GM21723 (cell line): ENCODE data around the gene TAF11L14.
"Not testable (repeated sequence)": the region's sequence is repeated elsewhere in the genome, so short reads cannot be mapped to it uniquely, and the experiment has no call there.

ENCODE experiments used
- ATAC-seq: cut with Tn5 transposase; IDR thresholded peaks from one replicate; pipeline ENCODE4 v1.9.1; 2021; ENCODE audit warnings: mild to moderate bottlenecking, moderate library complexity; ENCODE audit not compliant: unreplicated experiment

Gene TAF11L14

GRCh38 chr5:17634160-17634559 lies at the start of gene TAF11L14:
TSS of gene TAF11L14 (plus strand) at chr5:17634460.
- no peak for ATAC-seq

GRCh38 chr5:17585658-17586057 lies 48.6 kb upstream of the TAF11L14 start, which contains the start of gene TAF11L7:
TSS of gene TAF11L7 (minus strand) at chr5:17585758.
- not testable (repeated sequence) for ATAC-seq

GRCh38 chr5:17590860-17591259 lies 43.4 kb upstream of the TAF11L14 start, which contains the start of gene TAF11L8:
TSS of gene TAF11L8 (minus strand) at chr5:17590960.
- ATAC-seq, result not testable (repeated sequence)

- not testable (repeated sequence) for ATAC-seq
Measured at GRCh38 chr5:17594255-17594654, 40.0 kb upstream of the TAF11L14 start, which contains the start of gene TAF11L9. TSS of gene TAF11L9 (minus strand) at chr5:17594394.

GRCh38 chr5:17597728-17598127 lies 36.5 kb upstream of the TAF11L14 start, which contains the start of gene TAF11L10:
TSS of gene TAF11L10 (minus strand) at chr5:17597828.
- not testable (repeated sequence) for ATAC-seq

GRCh38 chr5:17603880-17604279 lies 30.4 kb upstream of the TAF11L14 start, which contains the start of gene TAF11L11:
TSS of gene TAF11L11 (plus strand) at chr5:17604183.
- ATAC-seq, result not testable (repeated sequence)

GRCh38 chr5:17604951-17605350 lies 29.3 kb upstream of the TAF11L14 start:
- no peak for ATAC-seq

- ATAC-seq, result not testable (repeated sequence)
Measured at GRCh38 chr5:17607461-17607860, 26.8 kb upstream of the TAF11L14 start.

- not testable (repeated sequence) for ATAC-seq
Measured at GRCh38 chr5:17610092-17610491, 24.2 kb upstream of the TAF11L14 start, which contains the start of gene TAF11L12. TSS of gene TAF11L12 (plus strand) at chr5:17610392.

- ATAC-seq, result no peak
Measured at GRCh38 chr5:17614872-17615605, 19.2 kb upstream of the TAF11L14 start.

GRCh38 chr5:17619354-17619753 lies 14.9 kb upstream of the TAF11L14 start:
- no peak for ATAC-seq

GRCh38 chr5:17620627-17621026 lies 13.6 kb upstream of the TAF11L14 start:
- ATAC-seq, result no peak

- no peak for ATAC-seq
Measured at GRCh38 chr5:17625686-17626085, 8.6 kb upstream of the TAF11L14 start.

GRCh38 chr5:17631788-17632187 lies 2.5 kb upstream of the TAF11L14 start, which contains the start of gene TAF11L13:
TSS of gene TAF11L13 (plus strand) at chr5:17632088.
- ATAC-seq, result not testable (repeated sequence)

- ATAC-seq, result not testable (repeated sequence)
Measured at GRCh38 chr5:17649232-17649631, 15.0 kb downstream of the TAF11L14 start.

- ATAC-seq, result not testable (repeated sequence)
Measured at GRCh38 chr5:17655201-17655759, 21.0 kb downstream of the TAF11L14 start.

- ATAC-seq, result no peak
Measured at GRCh38 chr5:17655921-17656320, 21.7 kb downstream of the TAF11L14 start.

GRCh38 chr5:17663182-17663581 lies 28.9 kb downstream of the TAF11L14 start:
- no peak for ATAC-seq

GRCh38 chr5:17665836-17666235 lies 31.6 kb downstream of the TAF11L14 start:
- ATAC-seq, result no peak

GRCh38 chr5:17666726-17667235 lies 32.5 kb downstream of the TAF11L14 start:
- ATAC-seq, result no peak

- no peak for ATAC-seq
Measured at GRCh38 chr5:17670353-17670752, 36.1 kb downstream of the TAF11L14 start.
